Keratinocyte (primary cell): ENCODE measurements around the gene UGT1A8. TPM values are rescaled to one million over a fixed set of nuclear protein-coding genes. Genes with fewer than 3 reads are reported as not detected.
"Not testable (repeated sequence)": the region's sequence is repeated elsewhere in the genome, so short reads cannot be mapped to it uniquely, and the experiment has no call there.

Experiments used
- DNase-seq: peaks from one replicate; pipeline ENCODE4 v3.0.0-alpha.2; 2011; ENCODE audit warnings: low read depth, missing footprints, low spot score
- FAIRE-seq: peaks from 2 replicates; lab custom pipeline; 2011; peaks lifted over from hg19 to GRCh38; lab: Jason Lieb, UNC
- H2AFZ ChIP-seq: 2 replicates; pipeline ENCODE4 v1.6.0; 2012; ENCODE audit warnings: low read length, control low read depth, inconsistent platforms; ENCODE audit not compliant: control insufficient read depth
- H3K27ac ChIP-seq: 2 replicates; pipeline ENCODE4 v1.5.1; 2011; ENCODE audit warnings: low read length; ENCODE audit not compliant: control insufficient read depth, insufficient read depth
- H3K27me3 ChIP-seq: 3 replicates; pipeline ENCODE4 v1.6.0; 2011; ENCODE audit warnings: low read length; ENCODE audit not compliant: control insufficient read depth, insufficient read depth; ENCODE audit errors: extremely low read depth
- H3K36me3 ChIP-seq, 2 experiments: 2 replicates in 1 of 2; 3 replicates in 1 of 2; pipeline ENCODE4 v1.5.1; 2011; ENCODE audit warnings: low read length in 2 of 2, mild to moderate bottlenecking in 1 of 2; ENCODE audit not compliant: control insufficient read depth in 2 of 2, insufficient read depth in 2 of 2; ENCODE audit errors: extremely low read depth in 1 of 2
- H3K4me1 ChIP-seq: 3 replicates; pipeline ENCODE4 v1.5.1; 2011; ENCODE audit warnings: low read length; ENCODE audit not compliant: control insufficient read depth, insufficient read depth; ENCODE audit errors: extremely low read depth
- H3K4me2 ChIP-seq: 3 replicates; pipeline ENCODE4 v1.6.0; 2011; ENCODE audit warnings: low read depth, low read length; ENCODE audit not compliant: control insufficient read depth, insufficient read depth; ENCODE audit errors: extremely low read depth
- H3K4me3 ChIP-seq, 3 experiments: fragments of 200-600 bp in 1 of 3; sonication (generic) in 1 of 3; 2 replicates in 2 of 3; 3 replicates in 1 of 3; pipeline ENCODE4 v1.5.1; 2011 to 2016; ENCODE audit warnings: low read length in 3 of 3, mild to moderate bottlenecking in 3 of 3, control low read depth in 2 of 3, inconsistent platforms in 1 of 3, low read depth in 1 of 3, mixed read lengths in 1 of 3, mixed run types in 1 of 3, moderate library complexity in 1 of 3; ENCODE audit not compliant: control insufficient read depth in 2 of 3, insufficient read depth in 2 of 3; ENCODE audit errors: extremely low read depth in 1 of 3
- H3K79me2 ChIP-seq: 2 replicates; pipeline ENCODE4 v1.6.0; 2012; ENCODE audit warnings: low read length; ENCODE audit not compliant: control insufficient read depth, insufficient read depth
- H3K9ac ChIP-seq: 3 replicates; pipeline ENCODE4 v1.6.0; 2011; ENCODE audit warnings: low read length; ENCODE audit not compliant: control insufficient read depth, insufficient read depth; ENCODE audit errors: extremely low read depth
- H3K9me1 ChIP-seq: 3 replicates; pipeline ENCODE4 v1.6.0; 2011; ENCODE audit warnings: low read length; ENCODE audit not compliant: control insufficient read depth, insufficient read depth; ENCODE audit errors: extremely low read depth
- H3K9me3 ChIP-seq: 2 replicates; pipeline ENCODE4 v1.5.1; 2012; ENCODE audit warnings: low read depth, low read length; ENCODE audit not compliant: control insufficient read depth
- H4K20me1 ChIP-seq: 3 replicates; pipeline ENCODE4 v1.6.0; 2011; ENCODE audit warnings: low read length; ENCODE audit not compliant: control insufficient read depth, insufficient read depth; ENCODE audit errors: extremely low read depth
- dilution Hi-C: fragments of 300-500 bp; cut with MboI; formaldehyde crosslinking; loops from one replicate; pipeline ENCODE4 v1.7.0; 2020; ENCODE audit warnings: low sequenced_read_pairs; ENCODE audit not compliant: extremely low pct_ligation_motif_present
- polyA plus RNA-seq, 5 experiments: library from polyadenylated mRNA; depleted of rRNA in 3 of 5; stranded (reverse) in 3 of 5; stranded (forward) in 1 of 5; unstranded in 1 of 5; fragments of >200 nt; gene quantifications; 1 replicate in 1 of 5; 2 replicates in 3 of 5; 3 replicates in 1 of 5; pipeline versions ENCODE4 v1.2.1 to v1.2.3, GENCODE V29; 2011 to 2012; ENCODE audit warnings: missing spikeins in 2 of 5, low read depth in 1 of 5, low replicate concordance in 1 of 5
- TF ChIP-seq, protein P1 (sequence below), 3 experiments: IDR thresholded peaks in 1 of 3; conservative IDR thresholded peaks in 1 of 3; optimal IDR thresholded peaks in 1 of 3; 2 replicates in 2 of 3; 3 replicates in 1 of 3; pipeline versions ENCODE3 to v1.5.1; 2011; ENCODE audit warnings: low read length in 3 of 3, mild to moderate bottlenecking in 3 of 3, moderate library complexity in 2 of 3, control low read depth in 1 of 3, inconsistent platforms in 1 of 3; ENCODE audit not compliant: insufficient read depth in 2 of 3; ENCODE audit errors: extremely low read depth in 1 of 3

The UGT1A8 gene
- polyA plus RNA-seq, 1 donor (not counting 4 experiments of a cell fraction or from before 2014, with no cell fraction given) = 0.64 TPM

DNA sequence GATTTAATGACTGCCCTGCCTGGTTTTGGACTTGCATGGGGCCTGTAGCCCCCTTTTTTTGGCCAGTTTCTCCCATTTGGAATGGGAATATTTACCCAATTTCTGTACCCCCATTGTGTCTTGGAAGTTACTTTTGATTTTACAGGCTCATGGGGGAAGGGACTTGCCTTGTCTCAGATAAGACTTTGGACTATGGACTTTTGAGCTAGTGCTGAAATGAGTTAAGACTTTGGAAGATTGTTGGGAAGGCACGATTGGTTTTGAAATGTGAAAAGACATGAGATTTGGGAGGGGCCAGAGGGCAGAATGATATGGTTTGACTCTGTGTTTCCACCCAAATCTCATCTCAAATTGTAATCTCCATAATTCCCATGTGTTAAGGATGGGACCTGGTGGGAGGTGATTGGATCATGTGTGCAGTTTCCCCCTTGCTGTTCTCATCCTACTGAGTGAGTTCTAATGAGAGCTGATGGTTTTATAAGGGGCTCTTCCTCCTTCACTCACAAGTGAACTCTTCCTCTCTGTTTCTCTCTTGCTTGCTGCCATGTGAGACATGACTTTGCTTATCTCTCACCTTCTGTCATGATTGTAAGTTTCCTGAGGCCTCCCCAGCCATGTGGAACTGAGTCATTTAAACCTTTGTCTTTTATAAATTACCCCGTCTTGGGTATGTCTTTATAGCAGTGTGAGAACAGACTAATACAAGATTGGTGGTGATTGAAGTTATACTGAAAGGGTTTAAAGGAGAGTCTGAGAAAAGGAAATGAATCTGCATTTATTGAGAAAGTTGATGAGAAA is 134.0 kb downstream of the UGT1A8 start:
- H3K27ac ChIP-seq, H3K4me3 ChIP-seq, H3K4me1 ChIP-seq, DNase-seq, H4K20me1 ChIP-seq, FAIRE-seq, H2AFZ ChIP-seq, H3K27me3 ChIP-seq, H3K4me2 ChIP-seq, H3K9ac ChIP-seq, H3K79me2 ChIP-seq, H3K9me3 ChIP-seq, dilution Hi-C loops, H3K9me1 ChIP-seq: not testable (repeated sequence)
- peaks cover 4 to 11% of the 10 kb centered on the region in 2 experiments for H3K36me3 ChIP-seq

DNA sequence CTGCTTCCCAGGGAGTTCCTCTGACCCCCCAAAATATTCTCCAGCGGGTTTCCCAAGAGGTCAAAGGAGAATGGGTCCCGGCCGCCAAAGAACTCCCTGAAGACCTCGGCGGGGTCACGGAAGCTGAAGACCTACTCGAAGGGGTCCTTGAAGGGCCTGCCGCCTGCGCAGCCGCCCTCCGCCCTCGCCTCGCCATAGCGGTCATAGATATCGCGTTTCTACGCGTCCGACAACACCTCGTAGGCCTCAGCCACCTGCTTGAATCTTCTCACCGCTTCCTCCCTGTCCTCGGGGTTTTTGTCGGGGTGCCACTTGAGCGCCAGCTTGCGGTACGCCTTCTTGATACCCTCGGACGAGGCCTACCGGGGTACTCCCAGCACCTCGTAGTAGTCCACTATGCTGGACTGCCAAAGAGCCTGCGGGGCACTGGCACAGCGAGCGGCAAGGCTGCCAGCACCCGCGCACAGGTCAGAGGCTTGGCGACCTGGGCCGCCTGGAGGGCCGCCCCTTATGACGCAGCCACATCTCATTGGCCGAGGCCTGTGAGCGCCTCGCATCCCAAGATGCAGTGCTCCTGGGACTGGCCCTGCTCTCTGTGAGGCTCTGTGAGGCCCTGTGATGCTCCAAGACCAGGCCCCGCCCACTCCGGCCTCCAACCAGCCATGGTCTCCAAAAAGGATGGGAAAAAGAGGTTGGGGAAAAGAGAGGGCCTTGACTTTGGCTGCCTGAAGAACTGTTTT is 137.6 kb downstream of the UGT1A8 start:
- dilution Hi-C loops = no loop called here
- Histone ChIP-seq H3K4me3 (no peak overlapping the region), H3K4me1 (peaks cover under 1% of the 10 kb centered on the region), H3K4me2 (no peak overlapping the region), H4K20me1 (peaks cover 2% of the 10 kb centered on the region), H3K79me2 (peaks cover 2% of the 10 kb centered on the region), H3K9me1 (no peaks in the 10 kb centered on the region), H3K27me3 (no peaks in the 10 kb centered on the region), H3K36me3 (peaks cover 2 to 11% of the 10 kb centered on the region in 2 experiments), H2AFZ (no peak overlapping the region), H3K9ac (no peak overlapping the region), H3K9me3 (no peaks in the 10 kb centered on the region), H3K27ac (no peak overlapping the region)
- DNase-seq = no peak
- TF ChIP-seq, protein P1, sequence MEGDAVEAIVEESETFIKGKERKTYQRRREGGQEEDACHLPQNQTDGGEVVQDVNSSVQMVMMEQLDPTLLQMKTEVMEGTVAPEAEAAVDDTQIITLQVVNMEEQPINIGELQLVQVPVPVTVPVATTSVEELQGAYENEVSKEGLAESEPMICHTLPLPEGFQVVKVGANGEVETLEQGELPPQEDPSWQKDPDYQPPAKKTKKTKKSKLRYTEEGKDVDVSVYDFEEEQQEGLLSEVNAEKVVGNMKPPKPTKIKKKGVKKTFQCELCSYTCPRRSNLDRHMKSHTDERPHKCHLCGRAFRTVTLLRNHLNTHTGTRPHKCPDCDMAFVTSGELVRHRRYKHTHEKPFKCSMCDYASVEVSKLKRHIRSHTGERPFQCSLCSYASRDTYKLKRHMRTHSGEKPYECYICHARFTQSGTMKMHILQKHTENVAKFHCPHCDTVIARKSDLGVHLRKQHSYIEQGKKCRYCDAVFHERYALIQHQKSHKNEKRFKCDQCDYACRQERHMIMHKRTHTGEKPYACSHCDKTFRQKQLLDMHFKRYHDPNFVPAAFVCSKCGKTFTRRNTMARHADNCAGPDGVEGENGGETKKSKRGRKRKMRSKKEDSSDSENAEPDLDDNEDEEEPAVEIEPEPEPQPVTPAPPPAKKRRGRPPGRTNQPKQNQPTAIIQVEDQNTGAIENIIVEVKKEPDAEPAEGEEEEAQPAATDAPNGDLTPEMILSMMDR (optimal IDR thresholded peaks at IDR 0.05 in 1 of 3, IDR thresholded peaks at IDR 0.05 in 1 of 3, conservative IDR thresholded peaks at IDR 0.05 in 1 of 3; ENCODE audit: extremely low read depth in 1 of 3, insufficient read depth in 2 of 3, low read length in 3 of 3) = no peak
- no peak for FAIRE-seq
